ENCODE measurements around the gene SRGAP1.
"Not testable (repeated sequence)": the region's sequence is repeated elsewhere in the genome, so short reads cannot be mapped to it uniquely, and the experiment has no call there.

Gene SRGAP1

GRCh38 chr12:64186789-64187188, 342.3 kb downstream of the SRGAP1 start:
- DNase-seq = no peak

- DNase-seq = no peak
Measured at GRCh38 chr12:64187370-64187769, 342.9 kb downstream of the SRGAP1 start.

GRCh38 chr12:64187794-64188193, 343.3 kb downstream of the SRGAP1 start:
- DNase-seq = no peak

GRCh38 chr12:64189530-64189929, 345.0 kb downstream of the SRGAP1 start:
- no peak for DNase-seq

GRCh38 chr12:64190140-64190539, 345.6 kb downstream of the SRGAP1 start:
- no peak for DNase-seq

GRCh38 chr12:64192644-64193444, 348.3 kb downstream of the SRGAP1 start:
- DNase-seq = no peak

- no peak for DNase-seq
Measured at GRCh38 chr12:64193931-64194330, 349.4 kb downstream of the SRGAP1 start.

GRCh38 chr12:64194333-64195149, 350.0 kb downstream of the SRGAP1 start:
- DNase-seq = no peak

- not testable (repeated sequence) for DNase-seq
Measured at GRCh38 chr12:64195841-64196240, 351.3 kb downstream of the SRGAP1 start.

GRCh38 chr12:64203036-64203435, 358.5 kb downstream of the SRGAP1 start:
- no peak for DNase-seq

GRCh38 chr12:64203775-64204174, 359.3 kb downstream of the SRGAP1 start:
- DNase-seq = no peak

GRCh38 chr12:64205542-64205941, 361.0 kb downstream of the SRGAP1 start:
- no peak for DNase-seq

- DNase-seq = no peak
Measured at GRCh38 chr12:64207453-64207852, 363.0 kb downstream of the SRGAP1 start.

Data from bone marrow (tissue), 2 donors.